GM18907 (cell line): ENCODE data around the gene ZBTB8A.
"Not testable (repeated sequence)": the region's sequence is repeated elsewhere in the genome, so short reads cannot be mapped to it uniquely, and the experiment has no call there.

Experiments
- ATAC-seq: cut with Tn5 transposase; IDR thresholded peaks from one replicate; pipeline ENCODE4 v1.9.1; 2021; ENCODE audit warnings: mild to moderate bottlenecking, moderate library complexity; ENCODE audit not compliant: unreplicated experiment

Gene ZBTB8A

DNA sequence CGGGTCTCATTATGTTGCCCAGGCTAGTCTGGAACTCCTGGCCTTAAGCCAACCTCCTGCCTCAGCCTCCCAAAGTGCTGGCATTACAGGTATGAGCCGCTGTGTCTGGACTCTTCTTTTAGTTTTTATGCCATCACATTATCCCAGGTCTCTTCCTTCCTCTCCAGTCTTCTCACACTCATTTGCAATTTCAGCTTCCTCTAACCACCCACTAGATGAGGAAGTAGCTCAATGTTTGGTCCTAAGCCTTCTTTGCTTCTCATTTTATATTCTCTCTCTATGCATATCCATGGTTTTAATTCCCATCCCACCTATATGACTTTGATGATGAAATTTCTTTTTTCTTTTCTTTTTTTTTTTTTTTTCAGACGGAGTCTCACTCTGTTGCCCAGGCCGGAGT, 3.1 kb upstream of the ZBTB8A start:
- ATAC-seq = no peak

DNA sequence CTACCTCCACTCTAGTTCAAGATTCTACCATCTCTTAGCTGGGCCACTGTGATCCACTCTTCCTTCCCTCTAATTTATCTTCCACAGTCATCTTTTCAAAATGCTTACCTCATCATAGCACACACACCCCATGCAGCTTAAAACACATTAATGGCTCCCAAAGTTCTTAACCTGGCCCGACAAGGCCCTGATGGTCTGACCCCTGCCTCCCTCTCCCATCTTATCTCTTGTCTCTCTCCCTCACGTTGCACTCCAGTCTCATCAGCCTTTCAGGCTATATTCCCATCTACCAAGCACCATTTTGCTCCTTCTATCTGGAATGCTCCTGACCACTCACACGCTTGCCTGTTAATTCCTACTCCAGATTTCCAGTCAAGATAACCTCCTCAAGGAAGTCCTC, 2.5 kb upstream of the ZBTB8A start:
- no peak for ATAC-seq

DNA sequence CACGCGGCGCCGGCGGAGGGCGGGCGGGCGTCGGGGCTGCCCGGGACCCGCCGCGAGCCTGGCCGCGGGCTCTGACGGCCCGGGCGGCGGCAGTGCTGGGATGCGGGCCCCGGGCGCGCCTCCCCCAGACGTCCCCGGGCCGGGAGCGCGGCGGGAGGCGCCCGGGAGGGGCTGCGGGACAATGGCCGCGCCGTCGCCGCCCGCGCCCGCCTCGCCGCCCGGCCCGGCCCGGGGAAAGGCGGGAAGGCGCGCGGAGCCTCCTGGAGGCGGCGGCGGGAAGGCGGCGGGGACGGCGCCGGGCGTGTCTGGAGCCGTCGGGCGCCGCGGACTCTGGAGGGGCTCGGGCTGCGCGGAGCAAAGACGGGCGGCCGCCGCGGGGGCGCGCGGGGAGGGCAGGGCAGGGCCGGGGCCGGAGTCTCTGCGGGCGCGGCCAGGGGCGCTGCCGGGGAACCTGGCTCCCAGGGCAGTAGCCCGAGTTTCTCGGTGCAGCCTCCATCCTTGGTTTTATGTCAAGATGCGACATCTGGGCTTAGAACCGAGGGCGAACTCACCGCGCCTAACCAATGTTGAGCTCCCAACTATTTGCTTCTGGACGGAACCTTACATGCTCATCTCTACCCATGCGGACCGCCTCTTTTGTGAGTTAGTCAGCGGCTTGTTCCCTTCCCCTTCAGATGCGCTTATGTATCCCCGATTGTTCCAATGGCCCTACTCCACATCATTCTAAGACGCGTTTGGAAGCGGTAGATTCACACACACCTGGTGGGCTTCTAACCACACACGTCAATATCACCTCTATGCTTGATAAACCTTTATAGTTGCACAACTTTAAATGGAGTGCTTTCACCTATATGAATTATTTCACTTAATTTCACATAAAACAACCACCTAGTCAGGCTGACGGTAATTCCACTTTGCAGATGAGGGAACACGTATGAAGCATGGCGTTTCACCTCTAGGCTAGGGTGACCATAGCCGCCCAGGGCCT, 651 bp downstream of the ZBTB8A start:
- no peak for ATAC-seq

DNA sequence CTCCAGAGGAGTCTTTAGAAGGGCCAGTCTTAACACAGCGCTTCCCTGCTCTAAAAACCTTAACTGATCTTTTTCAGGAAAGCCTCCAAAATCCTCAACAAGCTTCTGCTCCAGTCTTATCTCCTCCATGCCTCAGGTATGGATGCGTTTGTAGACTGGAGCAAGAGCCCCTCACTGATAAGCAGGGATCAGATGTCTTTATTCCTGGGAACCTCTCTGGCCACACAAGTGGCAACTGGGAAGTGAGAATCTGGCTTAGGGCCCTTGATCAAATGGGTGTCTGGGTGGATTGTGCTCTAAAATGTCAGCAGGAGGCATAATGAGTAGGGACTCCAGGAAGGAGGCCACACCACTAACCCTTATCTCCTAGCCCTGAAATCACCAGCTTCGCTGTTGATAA, 1.4 kb downstream of the ZBTB8A start:
- ATAC-seq = no peak

DNA sequence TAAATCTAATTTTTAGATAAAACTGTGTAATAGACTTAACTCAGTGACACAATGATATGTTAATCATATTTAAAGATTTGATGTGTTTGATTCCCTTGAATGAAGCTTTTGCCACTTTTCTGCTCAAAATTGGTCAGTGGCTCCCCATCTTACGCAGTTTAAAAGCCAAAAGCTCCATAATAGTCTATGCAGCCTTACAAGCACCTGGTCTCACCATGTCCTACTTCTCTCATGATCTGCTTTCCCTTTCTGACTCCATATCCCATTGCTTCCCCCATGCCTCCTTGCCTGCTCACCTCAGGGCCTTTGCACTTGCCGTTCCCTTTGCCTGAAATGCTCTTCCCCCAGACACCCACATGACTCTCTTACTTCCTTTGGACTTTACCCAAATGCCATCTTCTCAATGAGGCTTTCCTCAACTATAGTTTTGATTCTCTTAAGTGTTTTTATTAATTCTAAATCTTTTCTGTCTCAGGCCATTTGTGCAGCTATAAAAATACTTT, 1.9 kb downstream of the ZBTB8A start:
- ATAC-seq = no peak

DNA sequence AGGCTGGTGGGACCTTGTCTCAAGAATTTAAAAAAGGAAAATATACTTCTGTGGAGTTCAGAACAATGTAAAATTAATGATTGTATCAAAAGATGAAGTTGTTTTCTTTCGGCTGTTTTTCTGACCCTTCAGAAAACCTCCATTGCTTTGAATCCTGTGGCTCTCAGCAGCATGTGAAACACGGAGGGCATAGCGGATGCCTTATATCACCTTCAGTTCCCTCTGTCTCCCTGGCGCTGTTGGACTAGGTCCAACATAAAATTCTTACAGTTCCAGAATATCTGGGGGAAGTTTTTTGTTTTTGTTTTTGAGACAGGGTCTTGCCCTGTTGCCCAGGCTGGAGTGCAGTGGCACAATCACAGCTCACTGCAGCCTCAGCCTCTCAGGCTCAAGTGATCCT, 7.4 kb downstream of the ZBTB8A start:
- ATAC-seq = no peak

DNA sequence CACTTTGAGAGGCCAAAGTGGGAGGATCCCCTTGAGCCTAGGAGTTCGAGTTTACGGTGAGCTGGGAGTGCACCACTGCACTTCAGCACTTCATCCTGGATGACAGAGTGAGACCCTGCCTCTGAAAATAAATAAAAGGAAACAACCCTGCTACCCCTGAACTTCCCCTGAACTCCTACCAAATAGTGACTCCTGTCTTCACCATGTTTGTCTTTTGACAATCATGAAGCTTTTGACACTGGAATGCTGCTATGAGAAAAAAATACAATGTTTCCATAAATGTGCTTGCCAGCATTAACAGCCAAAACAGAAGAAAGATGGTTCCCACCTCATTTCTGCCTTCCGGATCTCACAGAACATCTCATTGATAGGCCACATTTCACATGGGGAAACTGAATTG, 10.4 kb downstream of the ZBTB8A start:
- ATAC-seq = no peak

DNA sequence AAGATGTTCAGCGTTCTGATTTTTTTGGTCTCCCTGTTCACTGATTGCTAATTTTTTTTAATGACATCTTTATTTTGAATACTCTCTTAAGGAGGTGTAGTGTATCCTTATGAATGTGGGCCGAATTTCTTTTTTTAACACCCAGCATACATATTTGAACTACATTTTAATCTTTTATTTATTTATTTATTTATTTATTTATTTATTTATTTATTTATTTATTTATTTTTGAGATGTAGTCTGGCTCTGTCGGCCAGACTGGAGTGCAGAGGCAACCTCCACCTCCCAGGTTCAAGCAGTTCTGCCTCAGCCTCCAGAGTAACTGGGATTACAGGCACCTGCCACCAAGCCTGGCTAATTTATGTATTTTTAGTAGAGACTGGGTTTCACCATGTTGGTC, 15.1 kb downstream of the ZBTB8A start:
- no peak for ATAC-seq

DNA sequence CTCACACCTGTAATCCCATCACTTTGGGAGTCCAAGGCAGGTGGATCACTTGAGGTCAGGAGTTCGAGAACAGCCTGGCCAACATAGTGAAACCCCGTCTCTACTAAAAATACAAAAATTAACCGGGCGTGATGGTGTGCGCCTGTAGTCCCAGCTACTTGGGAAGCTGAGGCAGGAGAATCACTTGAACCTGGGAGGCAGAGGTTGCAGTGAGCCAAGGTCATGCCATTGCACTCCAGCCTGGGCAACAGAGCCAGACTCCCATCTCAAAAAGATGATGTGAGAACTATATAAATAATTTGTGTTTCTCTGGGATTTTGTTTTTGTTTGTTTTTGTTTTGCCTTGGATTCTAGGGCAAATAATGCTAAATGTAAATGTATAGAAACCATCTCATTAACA, 17.8 kb downstream of the ZBTB8A start:
- not testable (repeated sequence) for ATAC-seq

DNA sequence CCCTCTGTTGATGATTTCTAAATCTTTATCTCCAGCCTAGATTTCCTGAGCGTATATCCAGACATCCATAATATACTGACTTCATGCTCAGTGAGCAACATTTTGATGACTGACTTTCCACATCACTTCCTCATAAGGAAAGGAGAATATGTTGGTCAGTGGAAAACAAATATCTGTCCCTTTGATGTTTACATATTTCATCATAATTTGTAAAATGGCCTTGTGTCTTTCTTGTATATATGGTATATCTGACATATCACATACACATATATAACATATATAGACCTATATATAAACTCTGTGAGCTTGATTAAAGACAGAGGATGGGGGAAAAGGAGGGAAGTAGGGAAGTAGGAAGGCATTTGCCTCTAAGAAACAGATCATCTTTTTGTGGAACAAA, 18.6 kb downstream of the ZBTB8A start:
- no peak for ATAC-seq

DNA sequence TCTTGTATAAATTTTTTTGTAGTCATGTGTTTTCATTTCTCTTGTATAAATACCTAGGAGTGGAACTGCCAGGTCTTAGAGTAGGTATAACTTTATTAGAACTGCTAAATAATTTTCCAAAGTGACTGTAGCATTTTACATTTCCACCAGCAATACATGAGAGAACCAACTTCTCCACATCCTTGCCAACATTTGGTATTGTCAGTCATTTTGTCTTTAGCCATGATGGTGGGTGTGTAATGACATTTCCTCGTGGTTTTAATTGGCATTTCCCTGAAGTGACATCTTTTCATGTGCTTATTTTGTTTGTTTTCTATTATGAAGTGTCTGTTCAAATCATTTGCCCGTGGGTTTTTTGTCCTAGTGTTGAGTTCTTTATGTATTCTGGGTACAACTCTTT, 29.7 kb downstream of the ZBTB8A start:
- no peak for ATAC-seq

DNA sequence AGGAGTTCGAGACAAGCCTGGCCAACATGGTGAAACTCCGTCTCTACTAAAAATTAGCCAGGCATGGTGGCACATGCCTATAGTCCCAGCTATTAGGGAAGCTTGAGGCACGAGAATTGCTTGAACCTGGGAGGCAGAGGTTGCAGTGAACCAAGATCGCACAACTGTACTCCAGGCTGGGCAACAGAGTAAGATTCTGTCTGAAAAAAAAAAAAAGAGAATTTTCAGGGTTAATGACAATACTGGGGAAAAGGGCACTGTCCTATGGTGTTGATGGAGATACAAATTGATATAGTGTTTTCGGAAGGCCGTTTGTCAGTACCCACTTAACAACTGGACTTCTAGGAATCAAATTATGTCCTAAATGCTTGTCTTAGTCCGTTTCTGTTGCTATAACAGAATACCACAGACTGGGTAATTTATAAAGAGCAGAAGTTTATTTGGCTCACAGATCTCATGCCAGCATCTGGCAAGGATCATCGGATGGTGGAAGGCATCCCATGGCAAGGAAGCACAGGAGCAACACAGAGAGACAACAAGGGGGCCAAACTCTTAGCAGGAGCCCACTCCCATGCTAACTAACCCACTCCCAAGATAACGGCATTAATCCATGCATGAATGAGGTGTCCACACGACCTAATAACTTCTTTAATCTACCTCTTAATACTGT, 41.3 kb downstream of the ZBTB8A start:
- no peak for ATAC-seq

DNA sequence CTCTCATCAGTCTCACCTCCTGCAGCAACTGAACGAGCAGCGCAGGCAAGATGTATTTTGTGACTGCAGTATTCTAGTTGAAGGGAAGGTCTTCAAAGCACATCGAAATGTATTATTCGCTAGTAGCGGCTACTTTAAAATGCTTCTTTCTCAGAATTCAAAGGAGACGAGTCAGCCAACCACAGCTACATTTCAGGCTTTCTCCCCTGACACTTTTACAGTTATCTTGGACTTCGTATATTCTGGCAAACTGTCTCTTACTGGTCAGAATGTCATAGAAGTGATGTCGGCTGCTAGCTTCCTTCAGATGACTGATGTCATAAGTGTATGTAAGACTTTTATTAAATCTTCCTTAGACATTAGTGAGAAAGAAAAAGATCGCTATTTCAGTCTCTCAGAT, 53.7 kb downstream of the ZBTB8A start:
- no peak for ATAC-seq

DNA sequence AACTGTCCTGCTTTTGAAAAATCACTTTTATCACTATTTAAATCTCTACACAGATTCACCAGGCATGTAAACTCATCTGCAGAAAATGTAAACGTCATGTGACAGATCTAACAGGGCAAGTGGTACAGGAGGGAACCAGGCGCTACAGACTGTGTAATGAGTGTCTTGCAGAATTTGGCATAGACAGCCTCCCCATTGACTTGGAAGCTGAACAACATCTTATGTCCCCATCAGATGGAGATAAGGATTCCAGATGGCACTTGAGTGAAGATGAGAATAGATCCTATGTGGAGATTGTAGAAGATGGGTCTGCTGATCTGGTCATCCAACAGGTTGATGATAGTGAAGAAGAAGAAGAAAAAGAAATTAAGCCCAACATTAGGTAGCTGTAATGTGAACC, 60.8 kb downstream of the ZBTB8A start:
- no peak for ATAC-seq

DNA sequence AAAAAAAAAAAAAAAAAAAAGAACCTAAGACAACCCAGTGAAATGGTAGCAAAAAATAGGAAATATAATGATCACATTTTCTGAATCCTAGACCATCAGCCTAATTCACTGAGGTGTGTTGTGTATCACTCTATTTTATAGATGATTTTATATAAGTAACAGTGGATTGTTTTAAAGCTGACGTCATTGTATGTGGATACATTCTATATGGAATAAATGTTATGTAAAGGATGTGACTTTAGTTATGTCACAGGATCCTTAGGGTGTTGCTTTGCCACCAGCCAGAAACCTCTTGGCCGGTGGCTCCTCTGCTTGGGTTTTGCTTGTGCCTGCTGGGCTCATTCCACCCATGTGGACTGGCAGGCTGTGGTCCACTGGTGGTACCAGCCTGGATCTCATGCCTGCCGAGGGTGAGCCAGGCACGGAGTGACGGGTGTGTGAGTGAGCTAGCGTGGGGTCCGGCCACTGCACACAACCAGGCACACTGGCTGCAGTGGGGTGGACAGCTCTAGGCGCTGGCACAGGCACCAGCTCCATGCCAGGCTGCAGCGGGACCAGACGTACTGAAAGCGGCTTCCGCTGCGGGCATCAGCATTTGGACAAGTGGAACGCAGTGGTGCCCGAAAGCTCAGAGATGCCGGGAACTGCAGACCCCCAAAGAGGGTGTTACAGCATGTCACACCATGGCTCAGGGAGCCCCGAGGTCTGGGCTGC, 66.6 kb downstream of the ZBTB8A start:
- no peak for ATAC-seq

DNA sequence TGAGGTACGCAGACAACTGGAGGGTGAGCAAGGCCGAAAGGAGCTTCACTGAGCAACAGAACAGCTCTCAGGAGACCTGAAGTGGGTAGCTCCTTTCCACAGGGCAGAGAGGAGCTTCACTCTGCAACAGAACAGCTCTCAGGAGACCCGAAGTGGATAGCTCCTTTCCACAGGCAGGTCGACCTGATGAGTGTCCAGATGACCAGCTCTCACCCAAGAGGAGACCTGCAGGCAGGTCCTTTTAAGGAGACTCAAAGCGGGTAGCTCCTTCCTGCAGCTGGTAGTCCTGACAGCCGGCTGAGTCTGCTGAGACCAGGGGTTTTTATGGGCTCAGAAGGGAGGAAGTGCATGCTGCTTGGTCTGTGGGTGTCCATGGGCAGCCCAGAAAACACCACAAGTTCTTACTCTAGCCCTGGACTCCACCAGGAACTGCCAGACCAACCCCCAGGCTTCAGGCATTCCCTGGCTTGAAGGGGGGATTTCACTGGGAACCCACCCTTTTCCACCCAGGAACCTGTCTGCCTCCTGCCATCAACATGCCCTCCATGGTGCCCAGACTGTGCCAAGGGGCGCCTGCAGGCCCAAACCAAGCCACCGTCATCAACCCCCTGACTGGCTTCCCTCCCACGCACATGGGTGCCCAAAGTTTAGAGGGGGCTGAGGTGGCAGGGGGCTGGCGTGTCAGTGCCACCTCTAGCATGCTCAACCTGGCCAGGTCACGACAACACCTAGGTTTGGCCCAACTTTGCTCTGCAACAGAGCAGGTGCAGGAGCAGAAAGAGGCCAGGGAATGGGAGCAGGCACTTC, 67.5 kb downstream of the ZBTB8A start:
- no peak for ATAC-seq

DNA sequence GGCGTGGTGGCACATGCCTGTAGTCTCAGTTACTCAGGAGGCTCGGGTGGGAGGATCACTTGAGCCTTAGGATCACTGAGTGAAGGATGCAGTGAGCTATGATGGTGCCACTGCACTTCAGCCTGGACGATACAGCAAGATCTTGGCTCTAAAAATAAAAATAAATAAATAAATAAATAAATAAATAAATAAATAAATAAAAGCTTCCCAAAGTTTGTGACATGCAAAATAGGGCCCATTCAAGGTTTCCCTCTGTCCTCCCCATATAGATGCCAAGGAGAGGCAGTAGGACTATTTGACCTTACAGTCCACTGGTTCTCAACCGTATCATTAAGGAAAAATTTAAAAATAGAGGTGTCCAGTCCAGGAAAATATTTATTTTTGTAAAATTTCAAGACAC, 70.0 kb downstream of the ZBTB8A start:
- no peak for ATAC-seq

DNA sequence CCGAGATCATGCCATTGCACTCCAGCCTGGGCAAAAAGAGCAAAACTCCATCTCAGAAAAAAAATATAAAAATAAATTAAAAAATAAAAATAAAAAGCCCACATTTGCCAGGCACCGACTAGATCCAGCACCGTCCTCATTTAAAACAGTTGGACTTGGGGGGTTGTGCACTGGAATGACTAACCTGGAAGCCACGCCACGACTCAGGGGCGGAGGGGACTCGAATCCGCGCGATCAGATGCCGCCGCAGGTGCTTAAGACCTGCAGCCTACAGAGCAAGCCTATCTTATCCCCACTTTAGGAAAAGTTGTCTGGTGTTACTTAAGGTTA, 72.6 kb downstream of the ZBTB8A start:
- no peak for ATAC-seq

DNA sequence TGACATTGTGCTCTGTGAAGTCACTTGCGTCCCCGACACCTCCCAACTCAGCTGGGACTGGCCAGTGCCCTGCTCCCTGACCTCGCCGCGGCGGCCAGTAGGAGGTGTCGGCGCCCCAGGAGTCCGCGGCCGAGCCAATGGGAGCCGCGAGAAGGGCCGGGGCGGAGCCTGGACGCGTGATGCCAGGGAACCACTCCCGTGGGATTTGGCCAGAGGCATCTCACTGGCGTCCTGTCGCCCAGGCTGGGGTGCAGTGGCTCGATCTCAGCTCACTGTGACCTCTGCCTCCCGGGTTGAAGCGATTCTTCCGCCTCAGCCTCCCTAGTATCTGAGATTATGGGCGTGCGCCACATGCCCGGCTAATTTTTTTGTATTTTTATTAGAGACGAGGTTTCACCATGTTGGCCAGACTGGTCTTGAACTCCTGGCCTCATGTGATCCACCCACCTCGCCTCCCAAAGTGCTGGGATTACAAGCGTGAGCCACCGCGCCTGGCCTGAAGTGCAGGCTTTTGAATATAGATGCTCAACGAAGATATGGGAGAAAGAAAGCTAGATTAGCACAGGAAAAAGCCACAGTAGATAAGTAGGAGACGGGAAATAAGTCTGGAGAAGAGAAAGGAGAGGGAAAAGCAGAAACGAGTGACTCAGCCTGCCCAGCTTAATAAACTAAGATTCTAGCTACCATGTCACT, 73.1 kb downstream of the ZBTB8A start:
- no peak for ATAC-seq

DNA sequence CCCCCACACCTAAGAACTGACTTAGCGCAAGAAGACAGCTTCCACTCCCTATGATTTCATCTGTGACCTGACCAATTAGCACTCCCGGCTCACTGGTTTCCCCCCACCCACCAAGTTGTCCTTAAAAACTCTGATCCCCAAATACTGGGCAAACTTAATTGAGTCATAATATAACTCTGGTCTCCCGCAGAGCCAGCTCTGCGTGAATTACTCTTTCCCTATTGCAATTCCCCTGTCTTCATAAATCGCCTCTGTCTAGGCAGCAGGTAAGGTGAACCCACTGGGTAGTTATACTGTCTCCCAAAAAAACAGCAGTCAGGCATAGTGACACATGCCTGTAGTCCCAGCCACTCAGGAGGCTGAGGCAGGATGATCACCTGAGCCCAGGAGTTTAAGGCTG, 74.2 kb downstream of the ZBTB8A start:
- no peak for ATAC-seq
